GM12892 (cell line): Measurements from ENCODE around the gene RBBP8.

Experiments used
- DNase-seq: peaks from one replicate; pipeline ENCODE4 v3.0.0; 2011; ENCODE audit not compliant: insufficient read length
- FAIRE-seq: peaks from 2 replicates; lab custom pipeline; 2011; peaks lifted over from hg19 to GRCh38; lab: Jason Lieb, UNC
- POLR2A ChIP-seq: IDR thresholded peaks from 2 replicates; pipeline ENCODE4 v1.6.1; 2011; ENCODE audit warnings: low read depth, low read length, control low read depth
- POLR2AphosphoS5 ChIP-seq: IDR thresholded peaks from 2 replicates; pipeline ENCODE4 v1.6.1; 2011; ENCODE audit warnings: low read depth, low read length, control low read depth
- TAF1 ChIP-seq: IDR thresholded peaks from 2 replicates; pipeline ENCODE4 v1.6.1; 2011; ENCODE audit warnings: low read depth, mild to moderate bottlenecking, control low read depth, low read length, borderline replicate concordance

Gene RBBP8

DNA sequence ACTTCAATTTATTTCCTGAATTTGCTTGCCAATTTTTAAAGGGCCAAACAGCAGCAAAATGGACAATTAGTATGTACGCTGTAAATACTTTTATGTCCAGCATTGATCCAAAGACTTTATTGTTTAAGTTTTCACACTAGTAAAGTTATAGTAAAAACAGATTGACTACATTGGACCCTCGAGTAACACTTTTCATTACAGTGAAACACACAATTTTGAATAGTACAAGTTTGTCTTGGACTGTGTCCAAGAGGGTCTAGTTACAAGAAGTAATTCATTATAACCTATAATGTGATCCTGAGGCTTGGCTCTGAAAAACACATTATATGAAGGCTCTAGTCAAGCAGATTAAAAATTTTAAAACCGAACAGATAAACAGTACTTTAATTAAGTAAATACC is 11.4 kb upstream of the RBBP8 start:
- DNase-seq = no peak
- TF ChIP-seq POLR2A (no peak), TAF1 (no peak), POLR2AphosphoS5 (no peak)
- FAIRE-seq = no peak

- FAIRE-seq = no peak
- TF ChIP-seq POLR2AphosphoS5 = no peak
- TF ChIP-seq POLR2A = no peak
- no peak for TF ChIP-seq TAF1
Observed at GRCh38 chr18:22924589-22924988, 8.5 kb upstream of the RBBP8 start.

DNA sequence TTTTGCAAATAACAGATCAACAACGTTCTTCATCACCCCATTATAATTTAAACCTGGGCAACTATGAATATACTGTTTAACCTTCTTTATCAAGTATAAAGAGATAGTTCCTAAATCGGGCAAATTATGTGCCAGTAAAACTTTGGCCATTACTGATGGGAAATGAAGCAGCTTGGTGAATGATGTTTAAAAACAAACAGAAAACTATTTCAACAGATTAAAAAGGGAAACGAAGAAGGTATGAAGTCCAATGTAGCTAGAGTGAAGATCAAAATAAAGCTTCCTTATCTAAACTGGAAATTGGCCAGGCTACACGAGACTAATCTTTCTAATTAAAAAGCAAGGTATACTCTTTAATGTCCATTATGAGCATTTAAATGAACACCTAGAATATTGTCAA is 6.7 kb upstream of the RBBP8 start:
- TF ChIP-seq POLR2AphosphoS5 (no peak), POLR2A (no peak), TAF1 (no peak)
- DNase-seq (no peak), FAIRE-seq (no peak)

More at GRCh38 chr18:22924589-22924988, 8.5 kb upstream of the RBBP8 start:
- no peak for DNase-seq

DNA sequence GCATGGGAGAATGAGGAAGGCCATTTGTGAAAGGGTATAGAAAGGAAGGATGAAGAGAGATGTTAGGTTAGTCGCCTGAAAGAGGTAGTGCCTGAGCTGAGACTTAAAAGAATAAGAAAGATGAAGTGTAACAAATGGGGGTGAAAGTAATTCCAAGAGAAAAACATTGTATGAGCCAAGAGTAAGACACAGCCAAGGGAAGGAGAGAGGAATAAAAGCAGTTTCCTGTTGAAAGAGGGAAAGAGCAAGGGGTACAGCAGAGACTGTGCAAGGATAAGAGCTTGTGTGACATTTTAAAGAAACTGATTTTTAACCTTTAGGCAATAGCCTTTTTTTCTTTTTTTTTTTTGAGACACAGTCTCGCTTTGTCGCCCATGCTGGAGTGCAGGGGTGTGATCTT is 4.8 kb upstream of the RBBP8 start:
- no peak for DNase-seq
- TF ChIP-seq POLR2A (no peak), TAF1 (no peak), POLR2AphosphoS5 (no peak)
- FAIRE-seq = no peak

DNA sequence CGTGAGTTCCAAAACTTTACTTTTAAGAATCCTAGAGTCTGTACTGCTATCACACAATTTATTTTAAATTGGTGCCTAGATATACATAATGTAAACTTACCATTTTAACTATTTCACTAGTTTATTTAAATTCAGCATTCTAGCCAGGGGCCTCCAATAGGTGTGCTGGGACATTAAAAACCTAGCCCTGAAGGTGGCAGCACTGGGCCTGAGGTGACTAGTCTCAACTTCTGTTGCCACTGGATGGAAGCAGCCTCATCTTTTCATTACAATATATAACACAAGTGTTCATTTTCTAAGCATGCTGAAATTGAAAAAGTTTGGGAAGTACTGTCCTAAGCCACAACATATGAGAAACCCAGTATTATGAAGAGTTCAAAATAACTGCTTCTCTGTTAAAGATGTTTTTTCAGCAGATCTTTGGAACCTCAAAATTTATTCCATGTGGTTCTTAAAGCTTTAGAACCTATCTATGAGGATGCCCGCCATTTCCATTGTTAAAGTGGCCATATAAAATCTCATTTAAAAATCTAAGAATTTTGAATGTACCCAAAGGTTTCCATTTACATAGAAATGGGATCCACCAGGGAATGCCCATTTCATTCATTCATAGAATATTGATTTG is 2.9 kb upstream of the RBBP8 start:
- DNase-seq (peak; percentile 18), FAIRE-seq (peak; percentile 89)
- TF ChIP-seq TAF1 (no peak), POLR2AphosphoS5 (no peak), POLR2A (no peak)

- FAIRE-seq (no peak), DNase-seq (no peak)
- TF ChIP-seq POLR2A (no peak), TAF1 (no peak), POLR2AphosphoS5 (no peak)
Observed at GRCh38 chr18:22932885-22933205, 283 bp upstream of the RBBP8 start.

- DNase-seq (no peak), FAIRE-seq (no peak)
- no peak for TF ChIP-seq POLR2AphosphoS5
- TF ChIP-seq POLR2A = no peak
- no peak for TF ChIP-seq TAF1
Observed at GRCh38 chr18:22933966-22934423, 867 bp downstream of the RBBP8 start.

GRCh38 chr18:22934789-22935188 is 1.7 kb downstream of the RBBP8 start:
- DNase-seq (no peak), FAIRE-seq (no peak)
- no peak for TF ChIP-seq POLR2AphosphoS5
- no peak for TF ChIP-seq POLR2A
- TF ChIP-seq TAF1 = no peak

DNA sequence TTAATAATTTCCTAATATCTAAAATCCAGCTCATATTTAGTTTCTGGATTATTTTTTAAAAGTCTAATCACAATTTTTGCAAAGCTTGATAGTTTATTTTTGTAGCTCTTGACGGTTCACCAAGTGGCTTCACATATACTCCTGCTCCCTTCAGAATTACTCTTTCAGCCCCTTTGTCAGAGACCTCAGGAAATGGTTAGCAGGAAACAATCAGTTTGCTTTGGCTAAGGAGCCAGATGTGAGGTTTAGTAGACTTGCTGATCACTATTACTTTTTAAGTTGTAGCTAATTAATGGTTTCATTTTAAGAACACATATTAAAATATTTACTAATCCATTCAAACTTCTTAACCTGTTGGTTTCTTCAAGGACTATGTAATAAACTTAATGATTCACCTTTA is 2.3 kb downstream of the RBBP8 start:
- FAIRE-seq = no peak
- TF ChIP-seq POLR2AphosphoS5 (no peak), TAF1 (no peak), POLR2A (no peak)
- DNase-seq = no peak

DNA sequence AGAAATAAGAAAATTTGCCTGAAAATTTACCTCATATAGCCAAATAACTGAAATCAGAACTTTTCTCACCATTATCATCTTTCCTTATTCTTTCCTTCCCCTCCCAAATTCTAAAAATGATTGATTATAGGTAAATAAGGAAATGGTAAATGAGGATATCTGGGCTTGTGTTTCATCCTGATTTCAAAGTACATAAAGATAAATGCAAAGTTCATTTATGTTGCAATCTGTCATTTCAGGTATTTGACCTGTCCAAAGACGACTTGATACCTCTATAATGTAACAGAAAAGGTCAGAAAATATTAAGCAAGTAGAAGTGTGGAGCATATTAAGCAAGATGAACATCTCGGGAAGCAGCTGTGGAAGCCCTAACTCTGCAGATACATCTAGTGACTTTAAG is 3.4 kb downstream of the RBBP8 start:
- DNase-seq (no peak), FAIRE-seq (no peak)
- no peak for TF ChIP-seq TAF1
- TF ChIP-seq POLR2AphosphoS5 = no peak
- TF ChIP-seq POLR2A = no peak

GRCh38 chr18:22939649-22940048 is 6.5 kb downstream of the RBBP8 start:
- TF ChIP-seq POLR2A = no peak
- no peak for TF ChIP-seq TAF1
- no peak for TF ChIP-seq POLR2AphosphoS5
- FAIRE-seq (no peak), DNase-seq (no peak)

DNA sequence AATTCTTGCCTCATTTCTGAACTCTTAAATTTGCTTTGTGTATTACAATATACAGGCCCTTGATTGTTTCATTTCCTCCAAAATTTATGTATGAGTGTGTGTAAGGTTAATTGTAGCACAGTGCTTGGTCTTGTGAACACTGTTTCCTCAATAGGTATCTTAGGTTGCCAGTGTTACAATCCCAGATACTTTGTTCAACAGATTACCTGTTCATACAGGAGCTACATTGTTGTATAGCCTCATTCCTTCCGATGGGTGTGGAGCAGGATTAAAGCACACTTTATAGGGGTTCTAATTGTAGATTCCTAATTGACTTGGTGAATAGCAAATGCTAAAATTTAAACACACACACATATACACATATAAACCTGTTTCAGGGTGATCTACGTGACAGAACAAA is 10.7 kb downstream of the RBBP8 start:
- FAIRE-seq = no peak

More for the DNA sequence above, 10.7 kb downstream of the RBBP8 start:
- no peak for DNase-seq
- no peak for TF ChIP-seq POLR2AphosphoS5
- TF ChIP-seq POLR2A = no peak
- no peak for TF ChIP-seq TAF1
